MG63 (cell line): ENCODE measurements around the gene PLXDC1. TPM values are rescaled to one million over a fixed set of nuclear protein-coding genes. Genes with fewer than 3 reads are reported as not detected.

ENCODE experiments used
- DNase-seq: peaks from one replicate; pipeline ENCODE4 v3.0.0-alpha.2; 2020
- H3K27me3 ChIP-seq: fragments of 250-450 bp; sonication (Bioruptor Pico); 2 replicates; pipeline ENCODE4 v1.5.1; 2020; ENCODE audit warnings: mild to moderate bottlenecking, moderate library complexity
- H3K36me3 ChIP-seq: fragments of 250-450 bp; sonication (Bioruptor Pico); 2 replicates; pipeline ENCODE4 v1.5.1; 2020; ENCODE audit warnings: mild to moderate bottlenecking, moderate library complexity
- H3K4me3 ChIP-seq: fragments of 250-450 bp; sonication (Bioruptor Pico); 2 replicates; pipeline ENCODE4 v1.5.1; 2020; ENCODE audit warnings: mild to moderate bottlenecking, moderate library complexity
- H3K9me3 ChIP-seq: fragments of 250-450 bp; sonication (Bioruptor Pico); 2 replicates; pipeline ENCODE4 v1.5.1; 2020; ENCODE audit warnings: mild to moderate bottlenecking, moderate library complexity
- total RNA-seq: library from RNA; depleted of rRNA; stranded (reverse); fragments of >200 nt; shearing (Covaris generic); gene quantifications from 2 replicates; pipeline ENCODE4 v1.2.3, GENCODE V29; 2014; ENCODE audit warnings: low replicate concordance

Gene PLXDC1
- total RNA-seq, 1 experiment from 2014 or later = not detected

- no peak for DNase-seq
- Histone ChIP-seq H3K27me3 (0 out of 2 replicates have a peak, but pooled peaks cover 2% of the 10 kb centered on the region), H3K36me3 (no peaks in the 10 kb centered on the region), H3K4me3 (no peak overlapping the region), H3K9me3 (peaks cover 5% of the 10 kb centered on the region)
Observed at GRCh38 chr17:39167476-39167875, 16.0 kb upstream of the PLXDC1 start.

GRCh38 chr17:39166437-39167335 lies 15.2 kb upstream of the PLXDC1 start:
- Histone ChIP-seq H3K9me3 (peaks cover 5% of the 10 kb centered on the region), H3K36me3 (no peaks in the 10 kb centered on the region), H3K27me3 (0 out of 2 replicates have a peak, but pooled peaks cover 2% of the 10 kb centered on the region), H3K4me3 (no peak overlapping the region)
- no peak for DNase-seq

GRCh38 chr17:39165841-39166349 lies 14.5 kb upstream of the PLXDC1 start, which contains the start of gene ARL5C:
Gene ARL5C, minus strand, starts transcription at chr17:39166161. Its CDS starts 401 bp downstream, at chr17:39165760.
- Histone ChIP-seq H3K4me3 (no peak within 1 kb of the TSS), H3K27me3 (0 out of 2 replicates have a peak, but pooled peaks cover 2% of the 10 kb centered on the region), H3K9me3 (peaks cover 5% of the 10 kb centered on the region), H3K36me3 (no peaks in the 10 kb centered on the region)
- DNase-seq = no peak

GRCh38 chr17:39165178-39165840 lies 13.9 kb upstream of the PLXDC1 start:
- H3K36me3 ChIP-seq = no peaks in the 10 kb centered on the region
- H3K9me3 ChIP-seq = peaks cover 5% of the 10 kb centered on the region
- DNase-seq = no peak
- no peak overlapping the region for H3K4me3 ChIP-seq
- H3K27me3 ChIP-seq = 0 out of 2 replicates have a peak, but pooled peaks cover 2% of the 10 kb centered on the region

- peak; percentile 87 for DNase-seq
- H3K9me3 ChIP-seq = peaks cover 5% of the 10 kb centered on the region
- peak overlapping the region; percentile 8; the same call in 1 of the 2 replicates for H3K4me3 ChIP-seq
- H3K27me3 ChIP-seq = 0 out of 2 replicates have a peak, but pooled peaks cover 2% of the 10 kb centered on the region
- H3K36me3 ChIP-seq = no peaks in the 10 kb centered on the region
Observed at GRCh38 chr17:39164675-39165143, 13.3 kb upstream of the PLXDC1 start.

GRCh38 chr17:39161962-39162361 lies 10.5 kb upstream of the PLXDC1 start:
- no peaks in the 10 kb centered on the region for H3K36me3 ChIP-seq
- no peak overlapping the region for H3K4me3 ChIP-seq
- DNase-seq = no peak

GRCh38 chr17:39158623-39159022 lies 7.2 kb upstream of the PLXDC1 start:
- Histone ChIP-seq H3K36me3 (no peaks in the 10 kb centered on the region), H3K9me3 (no peaks in the 10 kb centered on the region), H3K27me3 (0 out of 2 replicates have a peak, but pooled peaks cover 2% of the 10 kb centered on the region), H3K4me3 (no peak overlapping the region)
- DNase-seq = no peak

More at GRCh38 chr17:39161962-39162361, 10.5 kb upstream of the PLXDC1 start:
- no peaks in the 10 kb centered on the region for H3K9me3 ChIP-seq
- H3K27me3 ChIP-seq = 0 out of 2 replicates have a peak, but pooled peaks cover 4% of the 10 kb centered on the region

GRCh38 chr17:39156491-39156890 lies 5.1 kb upstream of the PLXDC1 start:
- 0 out of 2 replicates have a peak, but pooled peaks cover 2% of the 10 kb centered on the region for H3K27me3 ChIP-seq
- no peak for DNase-seq
- H3K4me3 ChIP-seq = no peak overlapping the region
- H3K9me3 ChIP-seq = no peaks in the 10 kb centered on the region
- H3K36me3 ChIP-seq = 0 out of 2 replicates have a peak, but pooled peaks cover 2% of the 10 kb centered on the region

- H3K36me3 ChIP-seq = 0 out of 2 replicates have a peak, but pooled peaks cover 2% of the 10 kb centered on the region
- peak overlapping the region; percentile 74 for H3K4me3 ChIP-seq
- H3K9me3 ChIP-seq = no peaks in the 10 kb centered on the region
- H3K27me3 ChIP-seq = 0 out of 2 replicates have a peak, but pooled peaks cover 2% of the 10 kb centered on the region
- DNase-seq = no peak
Observed at GRCh38 chr17:39155654-39156053, 4.2 kb upstream of the PLXDC1 start.

GRCh38 chr17:39153599-39154051 lies 2.2 kb upstream of the PLXDC1 start:
- Histone ChIP-seq H3K9me3 (no peaks in the 10 kb centered on the region), H3K4me3 (peak overlapping the region; percentile 74), H3K27me3 (0 out of 2 replicates have a peak, but pooled peaks cover 2% of the 10 kb centered on the region), H3K36me3 (0 out of 2 replicates have a peak, but pooled peaks cover 2% of the 10 kb centered on the region)
- peak; percentile 79 for DNase-seq

- Histone ChIP-seq H3K27me3 (0 out of 2 replicates have a peak, but pooled peaks cover 2% of the 10 kb centered on the region), H3K36me3 (0 out of 2 replicates have a peak, but pooled peaks cover 2% of the 10 kb centered on the region), H3K9me3 (no peaks in the 10 kb centered on the region), H3K4me3 (peak overlapping the region; percentile 74; the same call in 1 of the 2 replicates)
- DNase-seq = no peak
Observed at GRCh38 chr17:39151943-39152818, 744 bp upstream of the PLXDC1 start.

GRCh38 chr17:39150795-39151149 lies 665 bp downstream of the PLXDC1 start:
- Histone ChIP-seq H3K9me3 (no peaks in the 10 kb centered on the region), H3K36me3 (0 out of 2 replicates have a peak, but pooled peaks cover 2% of the 10 kb centered on the region), H3K4me3 (no peak overlapping the region), H3K27me3 (no peaks in the 10 kb centered on the region)
- no peak for DNase-seq

GRCh38 chr17:39150104-39150634 lies 1.3 kb downstream of the PLXDC1 start:
- Histone ChIP-seq H3K36me3 (0 out of 2 replicates have a peak, but pooled peaks cover 2% of the 10 kb centered on the region), H3K9me3 (no peaks in the 10 kb centered on the region), H3K4me3 (no peak overlapping the region), H3K27me3 (no peaks in the 10 kb centered on the region)
- DNase-seq = no peak

GRCh38 chr17:39147221-39148185 lies 3.9 kb downstream of the PLXDC1 start:
- no peak for DNase-seq
- Histone ChIP-seq H3K9me3 (no peaks in the 10 kb centered on the region), H3K4me3 (no peak overlapping the region), H3K36me3 (no peaks in the 10 kb centered on the region), H3K27me3 (no peaks in the 10 kb centered on the region)
